ENCODE results near the gene DECR2. TPM values are rescaled to one million over a fixed set of nuclear protein-coding genes. Genes with fewer than 3 reads are reported as not detected.
A peak's percentile ranks its signal among the peaks of the same experiment; 100 is the strongest.
"Not testable (repeated sequence)": the region's sequence is repeated elsewhere in the genome, so short reads cannot be mapped to it uniquely, and the experiment has no call there.

Gene DECR2
- total RNA-seq, 2 donors from 2014 or later = 4.5 to 28.6 TPM

GRCh38 chr16:361872-362701 is 39.6 kb upstream of the DECR2 start:
- no peak overlapping the region for H3K27ac Mint-ChIP-seq
- H3K36me3 Mint-ChIP-seq = no peaks in the 10 kb centered on the region
- no peak overlapping the region for H3K4me3 Mint-ChIP-seq

DNA sequence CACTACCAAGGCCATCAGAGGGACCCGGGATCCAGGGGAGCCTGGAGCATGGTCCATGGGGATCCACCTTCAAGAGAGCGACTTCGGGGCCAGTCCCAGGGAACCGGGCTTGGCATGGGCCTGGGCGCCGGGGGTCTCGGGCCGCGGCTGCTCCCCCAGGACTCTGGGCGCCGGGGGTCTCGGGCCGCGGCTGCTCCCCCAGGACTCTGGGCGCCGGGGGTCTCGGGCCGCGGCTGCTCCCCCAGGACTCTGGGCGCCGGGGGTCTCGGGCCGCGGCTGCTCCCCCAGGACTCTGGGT is 39.0 kb upstream of the DECR2 start:
- DNase-seq (ENCODE audit: low spot score); H3K27me3 Mint-ChIP-seq; ATAC-seq; H3K4me1 Mint-ChIP-seq (ENCODE audit: low read depth in 2 of 2); H3K27ac Mint-ChIP-seq; H3K9me3 Mint-ChIP-seq; H3K36me3 Mint-ChIP-seq; H3K4me3 Mint-ChIP-seq: not testable (repeated sequence)

More at GRCh38 chr16:361872-362701, 39.6 kb upstream of the DECR2 start:
- no peaks in the 10 kb centered on the region for H3K9me3 Mint-ChIP-seq
- DNase-seq (ENCODE audit: low spot score) (peak; percentile 80), ATAC-seq (peak; percentile 85 to 87)
- H3K27me3 Mint-ChIP-seq = no peaks in the 10 kb centered on the region
- peaks cover 5 to 6% of the 10 kb centered on the region in 2 donors for H3K4me1 Mint-ChIP-seq (ENCODE audit: low read depth in 2 of 2)

GRCh38 chr16:363110-363765 is 38.4 kb upstream of the DECR2 start:
- ATAC-seq (no peak), DNase-seq (ENCODE audit: low spot score) (no peak)
- Mint-ChIP-seq H3K9me3 (no peaks in the 10 kb centered on the region), H3K27me3 (no peaks in the 10 kb centered on the region), H3K4me3 (no peak overlapping the region), H3K27ac (no peak overlapping the region), H3K4me1 (ENCODE audit: low read depth in 2 of 2) (peaks cover 5 to 6% of the 10 kb centered on the region in 2 donors), H3K36me3 (no peaks in the 10 kb centered on the region)

DNA sequence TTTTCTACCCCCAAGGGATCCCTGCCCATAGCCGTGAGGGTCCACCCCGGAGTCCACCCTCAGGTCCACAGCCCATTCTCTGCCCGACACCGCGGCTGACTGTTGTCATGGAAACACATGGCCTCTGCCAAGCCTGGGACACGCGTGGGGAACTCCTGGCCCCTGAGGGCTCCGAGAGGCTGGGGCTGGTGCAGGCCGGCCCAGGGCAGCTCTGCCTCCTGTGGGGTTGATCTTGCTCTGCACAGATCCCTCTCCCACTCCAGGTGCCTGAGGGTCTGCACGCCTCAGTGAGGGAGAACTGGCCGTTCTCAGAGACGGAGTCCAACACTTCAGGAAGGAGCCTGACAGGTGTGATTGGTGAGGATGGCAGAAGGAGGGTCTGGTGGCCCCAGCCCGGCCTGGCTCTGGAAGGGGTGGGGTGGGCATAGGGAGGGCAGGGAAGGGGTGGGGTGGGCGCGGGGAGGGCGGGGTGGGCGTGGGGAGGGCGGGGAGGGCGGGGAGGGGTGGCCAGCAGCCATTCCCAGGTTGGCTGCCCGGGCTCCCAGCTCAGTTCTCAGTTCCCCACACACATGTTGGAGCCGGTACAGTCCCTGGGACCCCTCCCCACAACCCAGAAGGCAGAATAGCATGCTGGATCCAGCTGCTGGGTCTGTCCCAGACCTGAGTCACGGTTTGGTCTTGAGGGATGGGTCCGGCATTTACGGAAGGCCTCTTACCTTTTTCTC is 37.8 kb upstream of the DECR2 start:
- DNase-seq (ENCODE audit: low spot score) = no peak

GRCh38 chr16:364595-365491 is 36.8 kb upstream of the DECR2 start:
- H3K4me1 Mint-ChIP-seq (ENCODE audit: low read depth in 2 of 2) = peaks cover 6 to 11% of the 10 kb centered on the region in 2 donors
- DNase-seq (ENCODE audit: low spot score) (no peak), ATAC-seq (no peak)

More for the DNA sequence above, 37.8 kb upstream of the DECR2 start:
- ATAC-seq = no peak
- Mint-ChIP-seq H3K4me3 (no peak overlapping the region), H3K27ac (no peak overlapping the region), H3K36me3 (no peaks in the 10 kb centered on the region), H3K4me1 (ENCODE audit: low read depth in 2 of 2) (peaks cover 6 to 7% of the 10 kb centered on the region in 2 donors), H3K9me3 (no peaks in the 10 kb centered on the region), H3K27me3 (no peaks in the 10 kb centered on the region)

GRCh38 chr16:366476-366875 is 35.2 kb upstream of the DECR2 start:
- ATAC-seq (no peak), DNase-seq (ENCODE audit: low spot score) (no peak)
- Mint-ChIP-seq H3K4me1 (ENCODE audit: low read depth in 2 of 2) (peaks cover 14 to 15% of the 10 kb centered on the region in 2 donors), H3K27ac (no peak overlapping the region), H3K4me3 (no peak overlapping the region), H3K36me3 (no peaks in the 10 kb centered on the region), H3K9me3 (no peaks in the 10 kb centered on the region), H3K27me3 (no peaks in the 10 kb centered on the region)

More at GRCh38 chr16:364595-365491, 36.8 kb upstream of the DECR2 start:
- Mint-ChIP-seq H3K36me3 (no peaks in the 10 kb centered on the region), H3K27me3 (no peaks in the 10 kb centered on the region), H3K9me3 (no peaks in the 10 kb centered on the region), H3K27ac (no peak overlapping the region), H3K4me3 (no peak overlapping the region)

DNA sequence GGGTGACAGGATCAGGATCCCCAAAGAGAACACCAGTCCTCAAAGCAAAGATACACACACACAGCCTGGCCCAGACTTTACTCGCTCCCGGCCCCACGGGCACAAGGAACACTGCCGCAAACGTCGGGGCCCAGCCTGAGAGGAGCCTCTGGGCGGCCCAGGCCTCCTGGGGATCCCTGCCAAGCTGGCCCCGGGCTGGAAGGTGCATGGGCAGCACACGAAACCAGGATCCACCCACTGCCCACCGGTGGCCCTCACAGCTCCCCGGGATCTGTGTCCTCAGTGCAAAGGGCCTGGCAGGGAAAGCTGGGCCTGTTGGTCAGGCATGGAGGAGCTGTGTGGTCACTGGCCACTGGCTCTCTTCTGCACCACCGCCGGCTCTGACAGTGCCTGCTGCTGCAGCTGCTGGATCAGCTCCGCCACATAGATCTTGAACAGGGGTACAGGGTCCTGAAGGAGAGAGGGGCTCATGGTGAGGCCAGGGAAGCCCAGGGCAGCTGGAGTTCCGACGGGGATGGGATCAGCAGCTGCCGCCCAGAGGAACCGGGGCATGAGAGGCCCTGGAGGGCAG is 34.3 kb upstream of the DECR2 start:
- ATAC-seq = no peak
- Mint-ChIP-seq H3K27ac (no peak overlapping the region), H3K36me3 (no peaks in the 10 kb centered on the region), H3K4me3 (no peak overlapping the region), H3K4me1 (ENCODE audit: low read depth in 2 of 2) (peaks cover 8 to 10% of the 10 kb centered on the region in 2 donors), H3K27me3 (no peaks in the 10 kb centered on the region), H3K9me3 (no peaks in the 10 kb centered on the region)
- no peak for DNase-seq (ENCODE audit: low spot score)

DNA sequence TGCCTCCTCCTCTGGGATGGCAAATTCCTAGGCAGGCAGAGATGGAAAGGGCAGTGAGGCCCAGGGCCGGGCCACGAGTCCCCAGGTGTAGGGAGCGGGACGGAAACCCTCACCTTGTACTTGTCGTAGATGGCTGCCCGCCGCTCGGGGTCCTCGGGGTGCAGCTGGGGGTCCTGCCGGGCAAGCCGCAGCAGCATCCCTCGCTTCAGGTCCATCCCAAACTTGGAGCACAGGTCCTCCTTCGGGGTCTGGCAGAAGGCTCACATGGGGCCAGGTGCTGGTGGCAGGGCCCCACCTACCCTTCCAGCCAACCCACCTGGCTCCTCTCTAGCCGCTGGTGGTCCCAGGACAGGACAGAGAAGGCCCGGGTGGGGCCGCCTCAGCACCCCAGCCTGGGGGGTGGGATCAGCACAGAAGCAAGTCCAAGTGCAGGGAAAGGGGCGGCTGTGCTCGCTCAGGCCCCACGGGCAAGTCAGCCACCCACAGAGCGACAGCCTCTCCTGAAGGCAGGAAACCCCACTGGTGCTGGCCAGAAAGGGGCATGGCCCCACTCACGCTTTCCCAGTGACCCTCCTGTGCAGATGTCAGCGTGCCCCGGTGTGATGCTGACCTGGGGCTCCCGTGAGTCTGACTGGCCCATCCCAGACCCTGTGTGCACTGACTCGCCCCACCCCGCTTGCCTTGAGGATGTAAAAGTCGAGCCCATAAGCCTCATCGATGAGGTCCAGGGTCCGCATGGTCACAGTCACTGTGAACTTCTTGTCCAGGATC is 33.1 kb upstream of the DECR2 start:
- Mint-ChIP-seq H3K9me3 (no peaks in the 10 kb centered on the region), H3K4me1 (ENCODE audit: low read depth in 2 of 2) (peaks cover 7 to 9% of the 10 kb centered on the region in 2 donors), H3K27me3 (no peaks in the 10 kb centered on the region), H3K4me3 (no peak overlapping the region), H3K36me3 (no peaks in the 10 kb centered on the region), H3K27ac (no peak overlapping the region)
- ATAC-seq = no peak
- DNase-seq (ENCODE audit: low spot score) = no peak

- Mint-ChIP-seq H3K27ac (no peak overlapping the region), H3K27me3 (no peaks in the 10 kb centered on the region), H3K36me3 (no peaks in the 10 kb centered on the region), H3K4me3 (no peak overlapping the region), H3K4me1 (ENCODE audit: low read depth in 2 of 2) (peaks cover 7 to 9% of the 10 kb centered on the region in 2 donors), H3K9me3 (no peaks in the 10 kb centered on the region)
- no peak for ATAC-seq
- no peak for DNase-seq (ENCODE audit: low spot score)
Observed at GRCh38 chr16:369275-369865, 32.3 kb upstream of the DECR2 start.

GRCh38 chr16:369866-370436 is 31.7 kb upstream of the DECR2 start:
- Mint-ChIP-seq H3K9me3 (no peaks in the 10 kb centered on the region), H3K36me3 (no peaks in the 10 kb centered on the region), H3K27ac (peak overlapping the region; percentile 78 to 98), H3K4me3 (peak overlapping the region; percentile 96), H3K4me1 (ENCODE audit: low read depth in 2 of 2) (peaks cover 7 to 9% of the 10 kb centered on the region in 2 donors), H3K27me3 (no peaks in the 10 kb centered on the region)
- DNase-seq (ENCODE audit: low spot score) (no peak), ATAC-seq (no peak)

GRCh38 chr16:370443-370842 is 31.2 kb upstream of the DECR2 start, which contains the start of gene MRPL28:
Gene MRPL28, minus strand, starts transcription at chr16:370538. Its CDS starts 320 bp downstream, at chr16:370218.
- ATAC-seq (peak; percentile 98), DNase-seq (ENCODE audit: low spot score) (peak; percentile 96)
- no peaks in the 10 kb centered on the region for H3K9me3 Mint-ChIP-seq
- peak within 1 kb of the TSS; percentile 78 to 98 for H3K27ac Mint-ChIP-seq
- H3K4me1 Mint-ChIP-seq (ENCODE audit: low read depth in 2 of 2) = peaks cover 7 to 9% of the 10 kb centered on the region in 2 donors
- H3K27me3 Mint-ChIP-seq = no peaks in the 10 kb centered on the region
- no peaks in the 10 kb centered on the region for H3K36me3 Mint-ChIP-seq
- H3K4me3 Mint-ChIP-seq = peak within 1 kb of the TSS; percentile 96

All from natural killer cell treated with Interleukin-12 subunit alpha and Interleukin-12 subunit beta and Interleukin-15 and Interleukin-18, amount 100 ng/mL, for 72 hours (primary cell).